Measurements from ENCODE around the gene FER. TPM values are rescaled to one million over a fixed set of nuclear protein-coding genes. Genes with fewer than 3 reads are reported as not detected.

FER gene
- total and polyA plus RNA-seq, 2 of the 13 experiments (the other 11 are each of a cell fraction or from before 2014, with no cell fraction given): 7.9 to 29.0 TPM

DNA sequence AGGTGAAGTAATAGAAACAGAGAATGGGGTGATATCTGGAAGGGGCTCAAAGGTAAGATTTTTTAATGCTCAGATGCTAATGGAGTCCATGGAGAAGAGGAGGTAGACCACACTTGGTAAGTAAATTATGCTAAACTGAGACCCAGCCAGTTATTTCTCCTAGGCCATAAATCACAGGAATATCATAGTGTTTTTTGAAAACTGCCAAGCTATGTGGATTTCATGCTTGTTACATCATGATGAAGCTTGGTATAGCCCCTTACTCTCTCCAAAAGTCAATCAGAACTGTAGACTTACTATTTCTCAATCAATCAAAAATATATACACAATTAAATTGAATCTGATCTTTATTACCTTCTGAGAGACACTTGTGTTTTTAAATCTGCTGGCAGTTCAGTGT lies 409.2 kb downstream of the FER start:
- intact Hi-C loops (cut with micrococcal nuclease; ENCODE audit: unreplicated experiment): no loop called here
- Histone ChIP-seq H3K27ac (ENCODE audit: extremely low read length, insufficient read depth, low read length) (no peak overlapping the region), H3K36me3 (replicated peaks in 1 of 2; ENCODE audit: control insufficient read depth in 1 of 2, insufficient read depth in 2 of 2, low read length in 2 of 2) (no peaks in the 10 kb centered on the region), H3K4me1 (ENCODE audit: insufficient read depth, low read length) (no peaks in the 10 kb centered on the region), H3K9ac (ENCODE audit: insufficient read depth, low read depth, low read length) (no peak overlapping the region), H2AFZ (ENCODE audit: low read length) (no peak overlapping the region), H3K79me2 (ENCODE audit: insufficient read depth, low read length) (no peaks in the 10 kb centered on the region), H3K27me3 (ENCODE audit: control insufficient read depth in 1 of 2, insufficient read depth in 2 of 2, low read length in 2 of 2) (no peaks in the 10 kb centered on the region), H3K9me3 (ENCODE audit: low read length) (no peaks in the 10 kb centered on the region), H3K4me2 (ENCODE audit: low read depth, low read length) (no peak overlapping the region), H3K4me3 (replicated peaks in 1 of 3; ENCODE audit: insufficient read depth in 1 of 3, low read depth in 2 of 3, low read length in 3 of 3) (no peak overlapping the region), H4K20me1 (ENCODE audit: insufficient read depth, low read length) (no peaks in the 10 kb centered on the region)
- ChIA-PET POLR2A (no interaction called here), CTCF (ENCODE audit: low intra/inter-chr PET ratio, low total read pairs) (no interaction called here)
- no TSS peak for BruUV-seq (replicated peaks)
- in situ Hi-C loops (cut with HindIII; ENCODE audit: extremely low pct_ligation_motif_present, low pct_unique_long_range_greater_than_20kb): no loop called here
- TF ChIP-seq ZNF136 (CRISPR knock-in tag; IDR thresholded peaks at IDR 0.05; ENCODE audit: low read depth): no peak
- no peak for TF ChIP-seq ZNF614 (CRISPR knock-in tag; IDR thresholded peaks at IDR 0.05; ENCODE audit: borderline replicate concordance)
- no peak for TF ChIP-seq ZNF121 (CRISPR knock-in tag; IDR thresholded peaks at IDR 0.05)
- TF ChIP-seq AGO2 (optimal IDR thresholded peaks at IDR 0.05; ENCODE audit: low read depth, low read length): no peak
- TF ChIP-seq, protein P1, sequence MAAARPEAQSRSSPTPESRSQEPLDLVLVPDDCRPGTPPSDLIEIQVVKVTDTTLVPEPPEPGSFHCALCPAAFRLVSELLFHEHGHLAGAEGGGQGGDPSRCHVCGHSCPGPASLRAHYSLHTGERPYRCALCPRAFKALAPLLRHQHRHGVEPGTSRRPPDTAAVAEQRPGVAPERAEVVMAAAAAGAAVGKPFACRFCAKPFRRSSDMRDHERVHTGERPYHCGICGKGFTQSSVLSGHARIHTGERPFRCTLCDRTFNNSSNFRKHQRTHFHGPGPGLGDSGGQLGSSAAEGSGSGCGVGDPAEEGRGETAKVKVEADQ (CRISPR knock-in tag; IDR thresholded peaks at IDR 0.05; ENCODE audit: borderline replicate concordance): no peak
- TF ChIP-seq HDAC1 (CRISPR knock-in tag; IDR thresholded peaks at IDR 0.05): no peak
- TF ChIP-seq TCF7 (IDR thresholded peaks at IDR 0.05; ENCODE audit: low read depth): no peak
- no peak for TF ChIP-seq ZBTB7B (CRISPR knock-in tag; IDR thresholded peaks at IDR 0.05)
- FAIRE-seq: no peak
- no peak for DNase-seq (ENCODE audit: low spot score)
- ATAC-seq: no peak

DNA sequence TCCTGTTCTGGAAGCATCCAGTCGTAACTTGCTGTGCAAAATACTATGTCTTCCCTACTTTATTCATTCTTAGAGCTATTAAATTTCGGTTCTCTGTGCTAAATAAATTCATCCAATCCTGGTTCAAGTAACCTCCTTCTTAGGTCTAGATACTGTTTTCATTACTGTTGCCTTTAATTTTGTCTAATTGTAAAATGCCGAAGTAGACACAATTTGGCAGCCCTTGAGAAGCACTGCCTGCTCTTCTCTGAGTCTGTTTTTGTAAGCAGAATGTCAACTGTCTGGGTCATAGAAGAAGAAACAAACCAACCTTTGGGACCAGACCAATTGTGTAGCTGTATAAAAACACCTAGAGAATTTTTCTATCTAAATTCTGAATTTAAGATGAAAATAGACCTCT lies 412.8 kb downstream of the FER start:
- no peak overlapping the region for H3K27ac ChIP-seq (ENCODE audit: extremely low read length, insufficient read depth, low read length)
- CTCF ChIA-PET (ENCODE audit: low intra/inter-chr PET ratio, low total read pairs): no interaction called here
- H4K20me1 ChIP-seq (ENCODE audit: insufficient read depth, low read length): no peaks in the 10 kb centered on the region
- no peak for ATAC-seq
- POLR2A ChIA-PET: no interaction called here
- FAIRE-seq: no peak
- BruUV-seq (replicated peaks): no TSS peak
- no peaks in the 10 kb centered on the region for H3K36me3 ChIP-seq (replicated peaks in 1 of 2; ENCODE audit: control insufficient read depth in 1 of 2, insufficient read depth in 2 of 2, low read length in 2 of 2)
- H3K4me3 ChIP-seq (replicated peaks in 1 of 3; ENCODE audit: insufficient read depth in 1 of 3, low read depth in 2 of 3, low read length in 3 of 3): no peak overlapping the region
- whole genome bisulfite sequencing (ENCODE audit: low lambda C conversion rate): 91% methylated on average over 3 of the region's 3 CpGs
- no peak overlapping the region for H3K9ac ChIP-seq (ENCODE audit: insufficient read depth, low read depth, low read length)
- in situ Hi-C loops (cut with HindIII; ENCODE audit: extremely low pct_ligation_motif_present, low pct_unique_long_range_greater_than_20kb): no loop called here
- no peaks in the 10 kb centered on the region for H3K9me3 ChIP-seq (ENCODE audit: low read length)
- no peaks in the 10 kb centered on the region for H3K27me3 ChIP-seq (ENCODE audit: control insufficient read depth in 1 of 2, insufficient read depth in 2 of 2, low read length in 2 of 2)
- TF ChIP-seq MAFK (conservative IDR thresholded peaks at IDR 0.05 in 1 of 2, IDR thresholded peaks at IDR 0.05 in 1 of 2; ENCODE audit: low read length in 2 of 2): peak; percentile 18 to 71; a peak in 2 of 4 replicates
- peak; percentile 45 for TF ChIP-seq MAFF (IDR thresholded peaks at IDR 0.05; ENCODE audit: low read depth, low read length)
- TF ChIP-seq, protein P2, sequence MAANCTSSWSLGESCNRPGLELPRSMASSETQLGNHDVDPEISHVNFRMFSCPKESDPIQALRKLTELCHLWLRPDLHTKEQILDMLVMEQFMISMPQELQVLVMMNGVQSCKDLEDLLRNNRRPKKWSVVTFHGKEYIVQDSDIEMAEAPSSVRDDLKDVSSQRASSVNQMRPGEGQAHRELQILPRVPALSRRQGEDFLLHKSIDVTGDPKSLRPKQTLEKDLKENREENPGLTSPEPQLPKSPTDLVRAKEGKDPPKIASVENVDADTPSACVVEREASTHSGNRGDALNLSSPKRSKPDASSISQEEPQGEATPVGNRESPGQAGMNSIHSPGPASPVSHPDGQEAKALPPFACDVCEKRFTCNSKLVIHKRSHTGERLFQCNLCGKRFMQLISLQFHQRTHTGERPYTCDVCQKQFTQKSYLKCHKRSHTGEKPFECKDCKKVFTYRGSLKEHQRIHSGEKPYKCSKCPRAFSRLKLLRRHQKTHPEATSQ (CRISPR knock-in tag; IDR thresholded peaks at IDR 0.05; ENCODE audit: borderline replicate concordance): no peak
- DNase-seq (ENCODE audit: low spot score): no peak
- no peak overlapping the region for H3K4me2 ChIP-seq (ENCODE audit: low read depth, low read length)
- no peak overlapping the region for H2AFZ ChIP-seq (ENCODE audit: low read length)
- no peaks in the 10 kb centered on the region for H3K4me1 ChIP-seq (ENCODE audit: insufficient read depth, low read length)
- intact Hi-C loops (cut with micrococcal nuclease; ENCODE audit: unreplicated experiment): no loop called here
- no peaks in the 10 kb centered on the region for H3K79me2 ChIP-seq (ENCODE audit: insufficient read depth, low read length)

Measured in HepG2 (cell line).